ENCODE measurements around the gene SLX4. TPM values are rescaled to one million over a fixed set of nuclear protein-coding genes. Genes with fewer than 3 reads are reported as not detected.

The SLX4 gene
- total and polyA plus RNA-seq, 9 of the 15 experiments (the other 6 are each of a cell fraction or from before 2014, with no cell fraction given): 0.29 to 7.9 (median 3.8) TPM

- 0 out of 4 replicates have a peak overlapping the region, but pooled peaks of 1 of the 2 experiments have one; percentile 45 for H3K9ac ChIP-seq (ENCODE audit: insufficient read depth in 1 of 2, low read depth in 2 of 2, low read length in 2 of 2)
- H3K4me3 ChIP-seq: no peak overlapping the region
- no peak overlapping the region for H3K27ac ChIP-seq (ENCODE audit: extremely low read depth, low read depth, low read length)
- no peak overlapping the region for H2AFZ ChIP-seq (ENCODE audit: low read depth, low read length)
- in situ Hi-C loops (cut with MboI): no loop called here
- no peak for DNase-seq (ENCODE audit: extremely low read depth in 1 of 4, low spot score in 3 of 4)
- H3K9me1 ChIP-seq (ENCODE audit: control insufficient read depth, insufficient read depth, low read length): peaks cover 3% of the 10 kb centered on the region
- no peaks in the 10 kb centered on the region for H3K9me3 ChIP-seq (replicated peaks; ENCODE audit: control insufficient read depth, insufficient read depth, low read depth, low read length)
- BruUV-seq (replicated peaks): no TSS peak
- ChIA-PET CTCF (ENCODE audit: low intra/inter-chr PET ratio) (no interaction called here), POLR2A (no interaction called here)
- no peaks in the 10 kb centered on the region for H3K79me2 ChIP-seq (ENCODE audit: control insufficient read depth, insufficient read depth, low read length)
- no peaks in the 10 kb centered on the region for H3K4me1 ChIP-seq (replicated peaks in 1 of 2; ENCODE audit: control insufficient read depth in 2 of 2, insufficient read depth in 2 of 2, low read length in 2 of 2)
- no peak for FAIRE-seq
- intact Hi-C loops (cut with micrococcal nuclease): no loop called here
- H3K4me2 ChIP-seq (ENCODE audit: insufficient read depth, low read length): no peak overlapping the region
- H3K27me3 ChIP-seq (ENCODE audit: control insufficient read depth in 2 of 2, insufficient read depth in 2 of 2, low read length in 2 of 2): no peaks in the 10 kb centered on the region
- TF ChIP-seq LARP7 (IDR thresholded peaks at IDR 0.05): no peak
- no peaks in the 10 kb centered on the region for H4K20me1 ChIP-seq (replicated peaks; ENCODE audit: control insufficient read depth, insufficient read depth, low read length)
- no peaks in the 10 kb centered on the region for H3K36me3 ChIP-seq (ENCODE audit: control insufficient read depth, insufficient read depth, low read length)
- ATAC-seq: no peak
- 64% methylated on average over 11 of the region's 12 CpGs for WGBS (ENCODE audit: insufficient coverage, low coverage, missing lambda C conversion rate)
These were observed 78.7 kb downstream of the SLX4 start for GRCh38 chr16:3532741-3533140.

Other genes starting within 250 kb of the SLX4 start
Only the 7 nearest of the 9 such genes appear.
- 0.20 and 0.68 TPM in 2 replicates for gene ZNF597, start 168.1 kb downstream of the SLX4 start, total RNA-seq (2014; rRNA removed)
- gene ZNF597, start 168.1 kb downstream of the SLX4 start, total RNA-seq (2014; rRNA removed; fragmentation: Illumina TruSeq; extraction: Trizol): 0.58 and 0.70 TPM in 2 replicates
- gene ZNF597, start 168.1 kb downstream of the SLX4 start, total RNA-seq (2015; rRNA removed; fragmentation: Illumina TruSeq; extraction: Trizol): 0.57 and 0.62 TPM in 2 replicates
- 0.36 and 0.42 TPM in 2 replicates for gene ZNF597, start 168.1 kb downstream of the SLX4 start, total RNA-seq (2021)
- gene ZNF597, start 168.1 kb downstream of the SLX4 start, polyA plus RNA-seq (2011; rRNA removed): 0.17 and 0.57 TPM in 2 replicates
- gene ZNF597, start 168.1 kb downstream of the SLX4 start, polyA plus RNA-seq (2014; fragmentation: Illumina TruSeq; extraction: Trizol): 0.29 and 0.43 TPM in 2 replicates
- under 1 TPM; 0.14 to 0.31 TPM for gene ZNF597, start 168.1 kb downstream of the SLX4 start, polyA plus RNA-seq (2014; fragmentation: Nextera tagmentation; extraction: Ambion mirVana)
- 0.32 and 0.34 TPM in 2 replicates for gene ZNF597, start 168.1 kb downstream of the SLX4 start, polyA plus RNA-seq (2014; rRNA removed)
- 9.5 and 13.7 TPM in 2 replicates for gene NAA60, start 167.9 kb downstream of the SLX4 start, total RNA-seq (2014; rRNA removed)
- 9.7 and 13.8 TPM in 2 replicates for gene NAA60, start 167.9 kb downstream of the SLX4 start, total RNA-seq (2014; rRNA removed; fragmentation: Illumina TruSeq; extraction: Trizol)
- 10.3 and 11.9 TPM in 2 replicates for gene NAA60, start 167.9 kb downstream of the SLX4 start, total RNA-seq (2015; rRNA removed; fragmentation: Illumina TruSeq; extraction: Trizol)
- 34.4 and 35.4 TPM in 2 replicates for gene NAA60, start 167.9 kb downstream of the SLX4 start, total RNA-seq (2021)
- 16.0 and 17.2 TPM in 2 replicates for gene NAA60, start 167.9 kb downstream of the SLX4 start, polyA plus RNA-seq (2011; rRNA removed)
- gene NAA60, start 167.9 kb downstream of the SLX4 start, polyA plus RNA-seq (2014; fragmentation: Illumina TruSeq; extraction: Trizol): 41.8 and 49.4 TPM in 2 replicates
- gene NAA60, start 167.9 kb downstream of the SLX4 start, polyA plus RNA-seq (2014; fragmentation: Nextera tagmentation; extraction: Ambion mirVana): 1 to 10 TPM; 2.1 to 2.3 TPM
- 21.6 and 25.1 TPM in 2 replicates for gene NAA60, start 167.9 kb downstream of the SLX4 start, polyA plus RNA-seq (2014; rRNA removed)
- gene C16orf90, start 116.1 kb downstream of the SLX4 start, total RNA-seq (2014; rRNA removed): not detected in 2 replicates
- not detected in 2 replicates for gene C16orf90, start 116.1 kb downstream of the SLX4 start, total RNA-seq (2014; rRNA removed; fragmentation: Illumina TruSeq; extraction: Trizol)
- not detected in 2 replicates for gene C16orf90, start 116.1 kb downstream of the SLX4 start, total RNA-seq (2015; rRNA removed; fragmentation: Illumina TruSeq; extraction: Trizol)
- not detected in 2 replicates for gene C16orf90, start 116.1 kb downstream of the SLX4 start, total RNA-seq (2021)
- gene C16orf90, start 116.1 kb downstream of the SLX4 start, polyA plus RNA-seq (2011; rRNA removed): not detected in 2 replicates
- not detected in 2 replicates for gene C16orf90, start 116.1 kb downstream of the SLX4 start, polyA plus RNA-seq (2014; fragmentation: Illumina TruSeq; extraction: Trizol)
- not detected for gene C16orf90, start 116.1 kb downstream of the SLX4 start, polyA plus RNA-seq (2014; fragmentation: Nextera tagmentation; extraction: Ambion mirVana)
- not detected in 2 replicates for gene C16orf90, start 116.1 kb downstream of the SLX4 start, polyA plus RNA-seq (2014; rRNA removed)
- gene CLUAP1, start 110.6 kb downstream of the SLX4 start, total RNA-seq (2014; rRNA removed): 4.8 and 6.8 TPM in 2 replicates
- gene CLUAP1, start 110.6 kb downstream of the SLX4 start, total RNA-seq (2014; rRNA removed; fragmentation: Illumina TruSeq; extraction: Trizol): 10.8 and 11.0 TPM in 2 replicates
- gene CLUAP1, start 110.6 kb downstream of the SLX4 start, total RNA-seq (2015; rRNA removed; fragmentation: Illumina TruSeq; extraction: Trizol): 6.9 TPM in 2 replicates
- 6.2 and 6.7 TPM in 2 replicates for gene CLUAP1, start 110.6 kb downstream of the SLX4 start, total RNA-seq (2021)
- gene CLUAP1, start 110.6 kb downstream of the SLX4 start, polyA plus RNA-seq (2011; rRNA removed): 2.2 and 7.8 TPM in 2 replicates
- gene CLUAP1, start 110.6 kb downstream of the SLX4 start, polyA plus RNA-seq (2014; fragmentation: Illumina TruSeq; extraction: Trizol): 5.9 and 8.3 TPM in 2 replicates
- gene CLUAP1, start 110.6 kb downstream of the SLX4 start, polyA plus RNA-seq (2014; fragmentation: Nextera tagmentation; extraction: Ambion mirVana): 10 to 100 TPM; 11.1 to 17.6 TPM
- 4.9 and 6.6 TPM in 2 replicates for gene CLUAP1, start 110.6 kb downstream of the SLX4 start, polyA plus RNA-seq (2014; rRNA removed)
- gene NLRC3, start 34.2 kb downstream of the SLX4 start, total RNA-seq (2014; rRNA removed): not detected in 2 replicates
- not detected in 2 replicates for gene NLRC3, start 34.2 kb downstream of the SLX4 start, total RNA-seq (2014; rRNA removed; fragmentation: Illumina TruSeq; extraction: Trizol)
- not detected in 2 replicates for gene NLRC3, start 34.2 kb downstream of the SLX4 start, total RNA-seq (2015; rRNA removed; fragmentation: Illumina TruSeq; extraction: Trizol)
- 0.13 and 0.22 TPM in 2 replicates for gene NLRC3, start 34.2 kb downstream of the SLX4 start, total RNA-seq (2021)
- 0.03 TPM in 1 of 2 replicates, not detected in the other for gene NLRC3, start 34.2 kb downstream of the SLX4 start, polyA plus RNA-seq (2011; rRNA removed)
- not detected in 2 replicates for gene NLRC3, start 34.2 kb downstream of the SLX4 start, polyA plus RNA-seq (2014; fragmentation: Illumina TruSeq; extraction: Trizol)
- under 1 TPM; 0.03 to 0.04 TPM for gene NLRC3, start 34.2 kb downstream of the SLX4 start, polyA plus RNA-seq (2014; fragmentation: Nextera tagmentation; extraction: Ambion mirVana)
- gene NLRC3, start 34.2 kb downstream of the SLX4 start, polyA plus RNA-seq (2014; rRNA removed): 0.03 TPM in 1 of 2 replicates, not detected in the other
- gene DNASE1, start 43.1 kb upstream of the SLX4 start, total RNA-seq (2014; rRNA removed): 5.9 and 7.2 TPM in 2 replicates
- gene DNASE1, start 43.1 kb upstream of the SLX4 start, total RNA-seq (2014; rRNA removed; fragmentation: Illumina TruSeq; extraction: Trizol): 3.3 and 3.8 TPM in 2 replicates
- 5.6 and 5.9 TPM in 2 replicates for gene DNASE1, start 43.1 kb upstream of the SLX4 start, total RNA-seq (2015; rRNA removed; fragmentation: Illumina TruSeq; extraction: Trizol)
- 5.5 and 7.0 TPM in 2 replicates for gene DNASE1, start 43.1 kb upstream of the SLX4 start, total RNA-seq (2021)
- 10.1 and 10.3 TPM in 2 replicates for gene DNASE1, start 43.1 kb upstream of the SLX4 start, polyA plus RNA-seq (2011; rRNA removed)
- 6.8 and 7.6 TPM in 2 replicates for gene DNASE1, start 43.1 kb upstream of the SLX4 start, polyA plus RNA-seq (2014; fragmentation: Illumina TruSeq; extraction: Trizol)
- under 1 TPM; 0.53 to 0.84 TPM for gene DNASE1, start 43.1 kb upstream of the SLX4 start, polyA plus RNA-seq (2014; fragmentation: Nextera tagmentation; extraction: Ambion mirVana)
- 7.2 and 9.4 TPM in 2 replicates for gene DNASE1, start 43.1 kb upstream of the SLX4 start, polyA plus RNA-seq (2014; rRNA removed)
- 436 and 520 TPM in 2 replicates for gene TRAP1, start 105.9 kb upstream of the SLX4 start, total RNA-seq (2014; rRNA removed)
- 124 and 126 TPM in 2 replicates for gene TRAP1, start 105.9 kb upstream of the SLX4 start, total RNA-seq (2014; rRNA removed; fragmentation: Illumina TruSeq; extraction: Trizol)
- 174 and 185 TPM in 2 replicates for gene TRAP1, start 105.9 kb upstream of the SLX4 start, total RNA-seq (2015; rRNA removed; fragmentation: Illumina TruSeq; extraction: Trizol)
- 405 and 408 TPM in 2 replicates for gene TRAP1, start 105.9 kb upstream of the SLX4 start, total RNA-seq (2021)
- gene TRAP1, start 105.9 kb upstream of the SLX4 start, polyA plus RNA-seq (2011; rRNA removed): 317 and 437 TPM in 2 replicates
- 352 and 398 TPM in 2 replicates for gene TRAP1, start 105.9 kb upstream of the SLX4 start, polyA plus RNA-seq (2014; fragmentation: Illumina TruSeq; extraction: Trizol)
- 10 to 100 TPM; 19.1 to 50.8 TPM for gene TRAP1, start 105.9 kb upstream of the SLX4 start, polyA plus RNA-seq (2014; fragmentation: Nextera tagmentation; extraction: Ambion mirVana)
- gene TRAP1, start 105.9 kb upstream of the SLX4 start, polyA plus RNA-seq (2014; rRNA removed): 292 and 301 TPM in 2 replicates